HFFc6 (cell line): ENCODE results near the gene WNT7A. TPM values are rescaled to one million over a fixed set of nuclear protein-coding genes. Genes with fewer than 3 reads are reported as not detected.

Experiments used
- DNase-seq: peaks from one replicate; pipeline ENCODE4 v3.0.0-alpha.2; 2018
- H3K27ac Mint-ChIP-seq: 2 replicates; pipeline ENCODE4 v1.8.0; 2020; ENCODE audit warnings: mild to moderate bottlenecking, mixed read lengths
- H3K27me3 Mint-ChIP-seq: 2 replicates; pipeline ENCODE4 v1.8.0; 2021; ENCODE audit warnings: mild to moderate bottlenecking, moderate library complexity, mixed read lengths; ENCODE audit not compliant: insufficient read depth
- H3K36me3 Mint-ChIP-seq: 2 replicates; pipeline ENCODE4 v1.8.0; 2021; ENCODE audit warnings: low read depth, mixed read lengths
- H3K4me1 Mint-ChIP-seq: 2 replicates; pipeline ENCODE4 v1.8.0; 2020; ENCODE audit warnings: low read depth, mixed read lengths
- H3K4me3 Mint-ChIP-seq: 2 replicates; pipeline ENCODE4 v1.8.0; 2020; ENCODE audit warnings: mild to moderate bottlenecking, moderate library complexity, mixed read lengths
- H3K9me3 Mint-ChIP-seq: 2 replicates; pipeline ENCODE4 v1.8.0; 2020; ENCODE audit warnings: mild to moderate bottlenecking, mixed read lengths
- CTCF ChIP-seq: fragments of 200-600 bp; sonication (generic); IDR thresholded peaks from 2 replicates; pipeline ENCODE4 v1.5.0; 2021; ENCODE audit warnings: antibody characterized with exemption, mild to moderate bottlenecking
- total RNA-seq, 6 experiments: library from RNA; stranded (reverse); fragmentation: NEBNext Ultra II Directional; extraction: Animal tissue kit (Norgen Biotek cat#: 25700); gene quantifications; 2 replicates in 1 of 6; 3 replicates in 5 of 6; pipeline ENCODE4 v1.2.3, GENCODE V29; 2021

WNT7A gene
- total RNA-seq, 6 experiments from 2014 or later: not detected

DNA sequence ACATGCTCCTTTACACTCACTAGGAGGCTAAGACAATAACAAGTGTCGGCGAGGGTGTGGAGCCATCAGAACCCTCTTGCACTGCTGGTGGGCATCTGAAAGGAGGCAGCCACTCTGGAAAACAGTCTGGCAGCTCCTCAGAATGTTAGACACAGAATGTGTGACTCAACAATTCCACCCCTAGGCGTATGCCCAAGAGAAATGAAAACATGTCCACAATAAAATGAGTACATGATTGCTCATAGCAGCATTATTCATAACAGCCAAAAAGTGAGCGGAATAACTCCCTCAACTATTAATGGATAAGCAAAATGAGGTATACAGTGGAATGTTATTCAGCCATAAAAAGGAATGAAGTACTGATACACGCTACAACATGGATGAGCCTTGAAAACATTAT, 57.8 kb downstream of the WNT7A start:
- Mint-ChIP-seq H3K4me1 (0 out of 2 replicates have a peak, but pooled peaks cover 8% of the 10 kb centered on the region), H3K36me3 (peaks cover 3% of the 10 kb centered on the region; the same call in 1 of the 2 replicates), H3K27me3 (peaks cover 2% of the 10 kb centered on the region; the same call in 1 of the 2 replicates), H3K27ac (no peak overlapping the region), H3K9me3 (peaks cover 25% of the 10 kb centered on the region), H3K4me3 (no peak overlapping the region)
- peak; percentile 39 for DNase-seq
- TF ChIP-seq CTCF: no peak

GRCh38 chr3:13821126-13821525, 58.7 kb downstream of the WNT7A start:
- Mint-ChIP-seq H3K27ac (no peak overlapping the region), H3K4me1 (0 out of 2 replicates have a peak, but pooled peaks cover 8% of the 10 kb centered on the region), H3K4me3 (no peak overlapping the region), H3K9me3 (peaks cover 30% of the 10 kb centered on the region), H3K27me3 (no peaks in the 10 kb centered on the region; the same call in 1 of the 2 replicates), H3K36me3 (peaks cover 10% of the 10 kb centered on the region; the same call in 1 of the 2 replicates)
- DNase-seq: no peak
- no peak for TF ChIP-seq CTCF

DNA sequence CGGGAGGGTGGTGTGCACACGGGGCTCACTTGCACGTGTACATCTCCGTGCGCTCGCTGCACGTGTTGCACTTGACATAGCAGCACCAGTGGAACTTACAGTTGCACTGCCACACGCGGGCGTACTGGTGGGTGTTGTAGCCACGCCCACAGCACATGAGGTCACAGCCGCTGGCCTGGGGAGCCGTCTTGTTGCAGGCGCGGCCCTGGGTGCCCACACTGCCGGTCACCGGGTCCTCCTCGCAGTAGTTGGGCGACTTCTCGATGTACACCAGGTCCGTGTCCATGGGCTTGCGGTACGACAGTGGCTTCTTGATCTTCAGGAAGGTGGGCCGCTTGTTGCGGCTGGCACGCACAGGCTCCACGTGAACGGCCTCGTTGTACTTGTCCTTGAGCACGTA, 61.0 kb downstream of the WNT7A start:
- peaks cover 30% of the 10 kb centered on the region for H3K9me3 Mint-ChIP-seq
- H3K4me1 Mint-ChIP-seq: 0 out of 2 replicates have a peak, but pooled peaks cover 8% of the 10 kb centered on the region
- no peak overlapping the region for H3K27ac Mint-ChIP-seq
- DNase-seq: no peak
- peaks cover 19% of the 10 kb centered on the region for H3K36me3 Mint-ChIP-seq
- H3K4me3 Mint-ChIP-seq: no peak overlapping the region
- no peaks in the 10 kb centered on the region; the same call in 1 of the 2 replicates for H3K27me3 Mint-ChIP-seq
- no peak for TF ChIP-seq CTCF

DNA sequence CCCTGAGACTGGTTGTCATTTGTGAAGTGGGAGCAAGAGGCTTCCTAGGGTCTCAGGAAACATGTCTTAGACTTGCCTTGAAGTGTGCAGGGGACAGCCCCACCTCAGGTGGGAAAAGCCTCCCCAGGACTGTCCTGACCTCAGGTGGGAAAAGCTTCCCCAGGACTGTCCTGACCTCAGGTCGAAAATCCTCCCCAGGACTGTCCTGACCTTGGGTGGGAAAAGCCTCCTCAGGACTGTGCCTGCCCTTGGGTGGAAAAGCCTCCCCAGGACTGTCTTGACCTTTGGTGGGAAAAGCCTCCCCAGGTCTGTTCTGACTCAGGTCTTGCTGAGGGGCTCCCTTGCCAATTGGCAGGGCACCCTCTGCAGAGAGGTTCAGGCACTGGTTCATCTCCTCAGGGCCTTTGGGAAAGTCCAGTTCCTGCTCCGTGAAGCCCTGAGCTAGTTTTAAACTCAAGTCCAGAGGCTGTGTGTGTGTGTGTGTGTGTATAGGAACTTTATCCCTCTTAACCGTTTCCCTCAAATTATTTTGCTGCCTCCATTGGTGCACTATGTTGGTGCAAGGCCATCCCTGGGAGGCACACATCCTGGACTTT, 64.7 kb downstream of the WNT7A start:
- peaks cover 19% of the 10 kb centered on the region for H3K9me3 Mint-ChIP-seq
- peaks cover 2% of the 10 kb centered on the region for H3K27me3 Mint-ChIP-seq
- peaks cover 22% of the 10 kb centered on the region for H3K36me3 Mint-ChIP-seq
- no peak overlapping the region for H3K27ac Mint-ChIP-seq
- H3K4me1 Mint-ChIP-seq: no peaks in the 10 kb centered on the region
- TF ChIP-seq CTCF: no peak
- H3K4me3 Mint-ChIP-seq: no peak overlapping the region
- DNase-seq: no peak

DNA sequence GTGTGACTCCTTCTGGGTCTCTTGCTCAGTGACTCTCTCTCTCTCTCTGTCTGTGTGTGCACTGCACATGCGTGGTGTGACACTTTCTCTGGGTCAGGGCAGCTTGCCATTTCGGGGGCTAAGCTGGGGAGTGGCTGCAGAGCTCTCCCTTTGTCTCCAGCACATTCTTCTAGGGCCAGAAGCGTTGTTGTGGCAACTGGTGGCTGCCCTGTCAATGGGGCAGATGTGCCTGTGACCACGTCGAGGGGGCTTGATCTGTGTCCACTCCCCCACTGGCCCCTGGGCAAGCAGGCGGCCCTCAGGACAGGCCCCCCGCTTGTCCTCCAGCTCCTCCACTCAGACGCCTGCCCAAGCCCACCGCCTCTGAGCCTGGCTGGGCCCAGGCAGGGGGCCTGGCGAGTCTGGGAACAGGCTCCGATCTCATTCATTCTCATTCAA, 67.8 kb downstream of the WNT7A start:
- H3K9me3 Mint-ChIP-seq: peaks cover 9% of the 10 kb centered on the region
- H3K4me3 Mint-ChIP-seq: no peak overlapping the region
- H3K27ac Mint-ChIP-seq: no peak overlapping the region
- H3K4me1 Mint-ChIP-seq: no peaks in the 10 kb centered on the region
- no peak for TF ChIP-seq CTCF
- H3K27me3 Mint-ChIP-seq: peaks cover 8% of the 10 kb centered on the region
- peaks cover 20% of the 10 kb centered on the region for H3K36me3 Mint-ChIP-seq
- DNase-seq: no peak
